GM12878 (cell line): Measurements from ENCODE around the gene ZBTB18. TPM values are rescaled to one million over a fixed set of nuclear protein-coding genes. Genes with fewer than 3 reads are reported as not detected.

Experiments
- ATAC-seq: fragments of 200-7000 bp; cut with Tn5 transposase; 3 replicates; pipeline ENCODE4 v1.9.1; 2020; ENCODE audit warnings: mild to moderate bottlenecking, moderate library complexity
- BruUV-seq: library from RNA; stranded (reverse); fragments of 400-500 nt; replicated peaks from 2 replicates; lab custom pipeline; 2021; lab: Mats Ljungman, UMichigan
- CTCF ChIA-PET: fragments of 300-600 bp; sonication (Branson Sonifier 250); formaldehyde crosslinking; extraction: SDS; loops from one replicate; lab custom pipeline; 2021; ENCODE audit warnings: inconsistent platforms; lab: Yijun Ruan, JAX
- POLR2A ChIA-PET: fragments of 350-600 bp; formaldehyde crosslinking; extraction: SDS; loops from one replicate; lab custom pipeline; 2021; ENCODE audit warnings: inconsistent platforms; lab: Charles Lee
- RAD21 ChIA-PET: fragments of 300-600 bp; sonication (Branson Sonifier 250); formaldehyde crosslinking; loops from one replicate; lab custom pipeline; 2023; ENCODE audit warnings: antibody characterized with exemption; ENCODE audit not compliant: unreplicated experiment; lab: Charles Lee
- SMC1A ChIA-PET: fragments of 300-600 bp; sonication (Branson Sonifier 250); formaldehyde crosslinking; loops from one replicate; lab custom pipeline; 2023; ENCODE audit not compliant: unreplicated experiment, uncharacterized antibody; lab: Charles Lee
- DNase-seq: peaks from one replicate; pipeline ENCODE4 v3.0.0-alpha.2; 2011; ENCODE audit warnings: low read depth, low spot score
- FAIRE-seq: peaks from 3 replicates; lab custom pipeline; 2011; peaks lifted over from hg19 to GRCh38; lab: Jason Lieb, UNC
- H2AFZ ChIP-seq: 2 replicates; pipeline ENCODE4 v1.6.0; 2011; ENCODE audit warnings: low read depth, low read length, control low read depth; ENCODE audit not compliant: control insufficient read depth
- H3K27ac ChIP-seq: 2 replicates; pipeline ENCODE4 v1.5.1; 2011; ENCODE audit warnings: control low read depth; ENCODE audit not compliant: control insufficient read depth, insufficient read depth
- H3K27me3 ChIP-seq, 2 experiments: replicated peaks in 1 of 2; 2 replicates each; pipeline versions ENCODE4 v1.6.0 to v1.6.1; 2011; ENCODE audit warnings: low read length in 1 of 2; ENCODE audit not compliant: control insufficient read depth in 2 of 2, insufficient read depth in 2 of 2
- H3K36me3 ChIP-seq, 2 experiments: 2 replicates each; pipeline ENCODE4 v1.5.1; 2011; ENCODE audit warnings: low read length in 1 of 2; ENCODE audit not compliant: control insufficient read depth in 2 of 2, insufficient read depth in 2 of 2
- H3K4me1 ChIP-seq: 2 replicates; pipeline ENCODE4 v1.6.1; 2011; ENCODE audit warnings: mild to moderate bottlenecking, low read length, moderate library complexity, mixed read lengths; ENCODE audit not compliant: control insufficient read depth, insufficient read depth
- H3K4me2 ChIP-seq: 2 replicates; pipeline ENCODE4 v1.6.0; 2011; ENCODE audit warnings: control low read depth; ENCODE audit not compliant: control insufficient read depth, insufficient read depth
- H3K4me3 ChIP-seq: fragments of 200-600 bp; sonication (generic); 2 replicates; pipeline ENCODE4 v1.5.1; 2016
- H3K79me2 ChIP-seq: 2 replicates; pipeline ENCODE4 v1.6.0; 2011; ENCODE audit warnings: low read length; ENCODE audit not compliant: control insufficient read depth, insufficient read depth
- H3K9ac ChIP-seq: 2 replicates; pipeline ENCODE4 v1.8.0; 2011; ENCODE audit warnings: low read length, control low read depth, mixed read lengths; ENCODE audit not compliant: control insufficient read depth, insufficient read depth
- H3K9me3 ChIP-seq: replicated peaks from 3 replicates; pipeline ENCODE4 v1.5.1; 2011; ENCODE audit warnings: mild to moderate bottlenecking, low read length; ENCODE audit not compliant: control insufficient read depth, insufficient read depth
- H4K20me1 ChIP-seq: 2 replicates; pipeline ENCODE4 v1.6.0; 2011; ENCODE audit not compliant: control insufficient read depth, insufficient read depth
- NBN ChIP-seq: fragments of 450-650 bp; IDR thresholded peaks from 2 replicates; pipeline ENCODE4 v1.6.1; 2016
- POLR2AphosphoS2 ChIP-seq: IDR thresholded peaks from 2 replicates; pipeline ENCODE4 v1.6.1; 2011; ENCODE audit warnings: low read depth, mild to moderate bottlenecking, low read length, improper control_type of control experiment, moderate library complexity
- RELB ChIP-seq: fragments of 450-650 bp; IDR thresholded peaks from 2 replicates; pipeline ENCODE4 v1.6.1; 2017; ENCODE audit warnings: low read depth, mild to moderate bottlenecking, moderate library complexity
- SIN3A ChIP-seq: IDR thresholded peaks from 2 replicates; pipeline ENCODE4 v1.6.1; 2012; ENCODE audit warnings: low read depth, low read length, improper control_type of control experiment
- WGBS: methylation state at CpG from one replicate; pipeline ENCODE4 v1.1.6; 2016; ENCODE audit warnings: low lambda C conversion rate; ENCODE audit not compliant: insufficient replicate concordance, insufficient coverage; ENCODE audit errors: missing lambda C conversion rate; 5-methylcytosine and 5-hydroxymethylcytosine counted together
- in situ Hi-C: fragments of 300-500 bp; cut with MboI; formaldehyde crosslinking; loops from 9 replicates; pipeline ENCODE4 v1.14.3; 2018; ENCODE audit warnings: mixed read lengths
- intact Hi-C: fragments of 100-400 bp; cut with micrococcal nuclease; formaldehyde crosslinking; loops from one replicate; pipeline ENCODE4 v1.14.2; 2022; ENCODE audit not compliant: unreplicated experiment
- polyA plus RNA-seq, 11 experiments: library from polyadenylated mRNA; depleted of rRNA in 4 of 11; unstranded in 6 of 11; stranded (reverse) in 5 of 11; fragments of >200 nt; fragmentation: Nextera tagmentation in 4 of 11; fragmentation: Illumina TruSeq in 1 of 11; extraction: Ambion mirVana in 4 of 11; extraction: Trizol in 1 of 11; gene quantifications; 1 replicate in 1 of 11; 2 replicates in 10 of 11; pipeline versions ENCODE4 v1.2.1 to v1.2.3, GENCODE V29; 2011 to 2016; ENCODE audit warnings: inconsistent platforms in 2 of 11, missing spikeins in 2 of 11, low read depth in 1 of 11
- total RNA-seq, 4 experiments: library from RNA; depleted of rRNA in 3 of 4; stranded (reverse); fragments of >200 nt in 3 of 4; fragmentation: Illumina TruSeq in 1 of 4; extraction: Trizol in 1 of 4; gene quantifications; 2 replicates each; pipeline versions ENCODE4 v1.2.1 to v1.2.3, GENCODE V29; 2013 to 2021
- TF ChIP-seq, protein P1 (sequence below): fragments of 150-350 bp; IDR thresholded peaks from 2 replicates; pipeline ENCODE4 v1.6.1; 2014; ENCODE audit warnings: mild to moderate bottlenecking, low read depth, low read length

Gene ZBTB18
- total and polyA plus RNA-seq, 10 of the 15 experiments (the other 5 are each of a cell fraction or from before 2014, with no cell fraction given), result 0.27 to 8.6 (median 6.1) TPM

GRCh38 chr1:244050014-244050834 is 859 bp upstream of the ZBTB18 start:
- no peaks in the 10 kb centered on the region for H4K20me1 ChIP-seq
- FAIRE-seq (peak; percentile 66), ATAC-seq (no peak), DNase-seq (no peak)
- peak overlapping the region; percentile 92 for H3K4me2 ChIP-seq
- H3K9ac ChIP-seq, result peak overlapping the region; percentile 82
- H3K9me3 ChIP-seq, result no peaks in the 10 kb centered on the region
- 2% methylated on average over 21 of the region's 21 CpGs for WGBS
- TF ChIP-seq NBN (0 out of 2 replicates have a peak, but pooled peaks have one; percentile 4), RELB (0 out of 2 replicates have a peak, but pooled peaks have one; percentile 3), SIN3A (0 out of 2 replicates have a peak, but pooled peaks have one; percentile 13), POLR2AphosphoS2 (no peak)
- TF ChIP-seq, protein P1, sequence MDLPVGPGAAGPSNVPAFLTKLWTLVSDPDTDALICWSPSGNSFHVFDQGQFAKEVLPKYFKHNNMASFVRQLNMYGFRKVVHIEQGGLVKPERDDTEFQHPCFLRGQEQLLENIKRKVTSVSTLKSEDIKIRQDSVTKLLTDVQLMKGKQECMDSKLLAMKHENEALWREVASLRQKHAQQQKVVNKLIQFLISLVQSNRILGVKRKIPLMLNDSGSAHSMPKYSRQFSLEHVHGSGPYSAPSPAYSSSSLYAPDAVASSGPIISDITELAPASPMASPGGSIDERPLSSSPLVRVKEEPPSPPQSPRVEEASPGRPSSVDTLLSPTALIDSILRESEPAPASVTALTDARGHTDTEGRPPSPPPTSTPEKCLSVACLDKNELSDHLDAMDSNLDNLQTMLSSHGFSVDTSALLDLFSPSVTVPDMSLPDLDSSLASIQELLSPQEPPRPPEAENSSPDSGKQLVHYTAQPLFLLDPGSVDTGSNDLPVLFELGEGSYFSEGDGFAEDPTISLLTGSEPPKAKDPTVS, result no peak
- ChIA-PET RAD21 (interaction anchor here (0.7 to 2.8 kb wide), 4 partner anchors 9 to 180 kb away, joined by 3 to 10 read pairs (median 6); no protein-coding TSS in a partner anchor), SMC1A (interaction anchor here (1.0 to 4.8 kb wide), 3 partner anchors 12 to 249 kb away, joined by 3 to 45 read pairs (median 5); no protein-coding TSS in a partner anchor), CTCF (interaction anchor here (1.7 kb wide), 1 partner anchor 707 kb away, joined by 6 read pairs; no protein-coding TSS in a partner anchor), POLR2A (interaction anchor here (0.7 to 2.7 kb wide), 2 partner anchors 10 to 181 kb away, joined by 5 to 11 read pairs; no protein-coding TSS in a partner anchor)
- H3K4me1 ChIP-seq, result peaks cover 23% of the 10 kb centered on the region
- intact Hi-C loops (loop anchor here (5.0 kb wide), 1 partner anchor 247 kb away; no protein-coding TSS in a partner anchor), in situ Hi-C loops (no loop called here)
- H3K27ac ChIP-seq, result peak overlapping the region; percentile 82
- H2AFZ ChIP-seq, result peak overlapping the region; percentile 62
- BruUV-seq, result TSS peak; percentile 61
- H3K27me3 ChIP-seq, result no peaks in the 10 kb centered on the region
- peaks cover 33% of the 10 kb centered on the region for H3K79me2 ChIP-seq
- peaks cover 0 to 4% of the 10 kb centered on the region in 2 experiments; a peak in 2 of 4 replicates for H3K36me3 ChIP-seq
- peak overlapping the region; percentile 85 for H3K4me3 ChIP-seq
